Stimulated activated CD4-positive, alpha-beta T cell treated with anti-CD3 and anti-CD28 coated beads, Interleukin-2, amount 100 ng/mL, for 24 hours (primary cell): ENCODE data around the gene PNMA1.
A peak's percentile ranks its signal among the peaks of the same experiment; 100 is the strongest.

ENCODE experiments used
- DNase-seq, 2 donors: peaks; one replicate each; pipeline ENCODE4 v3.0.0-alpha.2; 2020

The PNMA1 gene

GRCh38 chr14:73713803-73714655 is at the start of gene PNMA1:
Gene PNMA1, minus strand, starts transcription at chr14:73714384. Its CDS starts 745 bp downstream, at chr14:73713639.
- peak; percentile 87 to 90 for DNase-seq

- no peak for DNase-seq
Measured at GRCh38 chr14:73763396-73763795, 49.2 kb upstream of the PNMA1 start.

GRCh38 chr14:73762375-73762822 is 48.2 kb upstream of the PNMA1 start:
- peak in 1 of 2 donors; percentile 44 for DNase-seq

GRCh38 chr14:73761618-73762355 is 47.6 kb upstream of the PNMA1 start:
- DNase-seq = peak in 1 of 2 donors; percentile 41

GRCh38 chr14:73760598-73761586 is 46.7 kb upstream of the PNMA1 start:
- no peak for DNase-seq

GRCh38 chr14:73759714-73760597 is 45.8 kb upstream of the PNMA1 start:
- DNase-seq = peak; percentile 97 to 98

GRCh38 chr14:73759183-73759713 is 45.1 kb upstream of the PNMA1 start:
- peak; percentile 61 to 63 for DNase-seq

- DNase-seq = peak; percentile 78 to 79
Measured at GRCh38 chr14:73758392-73759182, 44.4 kb upstream of the PNMA1 start.

GRCh38 chr14:73757876-73758391 is 43.8 kb upstream of the PNMA1 start:
- no peak for DNase-seq

- DNase-seq = no peak
Measured at GRCh38 chr14:73757381-73757780, 43.2 kb upstream of the PNMA1 start.

- DNase-seq = no peak
Measured at GRCh38 chr14:73755434-73756014, 41.3 kb upstream of the PNMA1 start.

- no peak for DNase-seq
Measured at GRCh38 chr14:73754911-73755360, 40.8 kb upstream of the PNMA1 start.

- peak; percentile 61 to 63 for DNase-seq
Measured at GRCh38 chr14:73753887-73754795, 40.0 kb upstream of the PNMA1 start.

- peak in 1 of 2 donors; percentile 40 for DNase-seq
Measured at GRCh38 chr14:73753124-73753886, 39.1 kb upstream of the PNMA1 start.

GRCh38 chr14:73752297-73752992 is 38.3 kb upstream of the PNMA1 start:
- DNase-seq = no peak

GRCh38 chr14:73751157-73751691 is 37.0 kb upstream of the PNMA1 start:
- no peak for DNase-seq

GRCh38 chr14:73750531-73750901 is 36.3 kb upstream of the PNMA1 start:
- DNase-seq = no peak
